K562 treated with DMSO at 1 percent for 12 hours (cell line): ENCODE results near the gene SMIM28. TPM values are rescaled to one million over a fixed set of nuclear protein-coding genes. Genes with fewer than 3 reads are reported as not detected.

ENCODE experiments used
- total RNA-seq: library from RNA; unstranded; fragments of 300-600 nt; gene quantifications from 2 replicates; pipeline ENCODE4 v1.2.3, GENCODE V29; 2022; ENCODE audit not compliant: insufficient read depth

The SMIM28 gene
- total RNA-seq, result not detected in 2 replicates

DNA sequence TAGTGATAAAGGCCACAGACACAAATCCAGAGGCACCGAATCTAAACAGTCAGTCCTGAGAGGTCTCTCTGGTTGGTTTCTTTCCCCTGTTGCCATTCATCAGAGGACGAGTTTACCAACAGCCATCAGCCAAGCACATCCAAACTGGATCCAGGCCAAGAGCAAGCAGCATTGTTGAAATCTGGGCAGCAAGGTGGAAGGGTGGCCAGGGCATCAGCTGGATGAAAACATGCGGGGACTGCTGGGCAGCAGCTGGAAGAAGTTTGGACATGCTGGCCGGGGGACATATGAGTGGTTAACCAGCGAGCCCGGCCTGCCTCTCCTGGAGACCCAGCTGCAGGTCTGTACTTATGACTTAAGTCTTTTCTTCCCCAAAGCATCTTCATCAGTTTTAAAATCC, at the start of gene SMIM28:
Gene SMIM28, plus strand, starts transcription at position 62 of the 400 bp plus-strand sequence. Its CDS starts 168 bp downstream, at position 230.

DNA sequence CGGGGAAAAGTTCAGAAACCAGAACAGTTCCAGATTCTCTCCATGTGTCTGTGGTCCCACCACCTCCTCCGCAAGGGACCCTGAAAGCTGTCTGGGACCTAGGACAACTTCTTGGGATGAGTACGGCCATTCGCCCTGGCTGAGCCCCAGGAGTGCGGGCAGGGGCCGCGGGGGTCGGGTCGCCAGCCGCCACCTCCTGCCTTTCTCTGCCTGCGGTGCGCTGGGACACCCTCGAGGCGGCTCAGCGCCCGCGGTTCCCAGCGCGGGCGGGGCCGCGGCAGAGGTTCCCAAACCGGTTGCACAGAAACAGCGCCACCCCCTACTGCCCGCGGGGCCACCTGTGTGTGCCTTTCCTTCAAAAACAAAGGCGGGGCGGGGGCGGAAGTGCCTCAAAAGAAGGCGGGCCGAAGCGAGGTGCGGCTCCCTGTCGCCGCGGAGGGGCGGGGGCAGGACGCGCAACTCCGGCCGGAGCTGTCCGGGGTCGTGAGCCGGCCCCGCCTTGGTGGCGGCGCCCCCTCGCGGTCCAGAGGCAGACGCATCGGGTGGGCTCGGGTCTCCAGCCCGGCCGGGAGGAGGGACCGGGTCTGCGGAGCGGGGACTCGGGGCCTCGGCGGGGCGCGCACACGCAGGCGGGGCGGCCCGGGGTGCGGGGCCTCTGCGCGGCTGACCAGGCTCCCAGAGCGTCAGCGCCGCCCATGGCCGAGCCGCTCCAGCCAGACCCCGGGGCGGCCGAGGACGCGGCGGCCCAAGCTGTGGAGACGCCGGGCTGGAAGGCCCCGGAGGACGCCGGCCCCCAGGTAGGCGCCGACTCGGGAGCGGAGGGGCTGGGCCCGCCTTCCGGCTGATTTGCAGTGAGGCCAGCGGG, 26.3 kb downstream of the SMIM28 start, which contains the start of gene HEBP2:
Gene HEBP2, plus strand, starts transcription at position 423 of the 865 bp plus-strand sequence. Its CDS starts 273 bp downstream, at position 696.

Other genes with a start within 250 kb of the SMIM28 start
- not detected in 2 replicates for gene ARFGEF3, start 216.0 kb upstream of the SMIM28 start, total RNA-seq
- not detected in 2 replicates for gene PBOV1, start 159.4 kb upstream of the SMIM28 start, total RNA-seq
- gene HEBP2, start 26.3 kb downstream of the SMIM28 start, total RNA-seq, result 32.9 and 43.5 TPM in 2 replicates
- gene NHSL1, start 121.6 kb downstream of the SMIM28 start, total RNA-seq, result 0.10 and 0.62 TPM in 2 replicates